ENCODE results near the gene BMP6. TPM values are rescaled to one million over a fixed set of nuclear protein-coding genes. Genes with fewer than 3 reads are reported as not detected.
A peak's percentile ranks its signal among the peaks of the same experiment; 100 is the strongest.

BMP6 gene
- total and polyA plus RNA-seq, 2 of the 4 experiments (the other 2 are of a cell fraction), result 0.18 to 0.19 TPM

GRCh38 chr6:7703148-7703680 is 22.7 kb upstream of the BMP6 start:
- no peak overlapping the region for H2BK20ac ChIP-seq (ENCODE audit: low read depth, low read length)
- POLR2A ChIA-PET (ENCODE audit: unreplicated experiment), result no interaction called here
- H2AK9ac ChIP-seq (replicated peaks; ENCODE audit: low read depth, low read length, poor library complexity), result no peak overlapping the region
- no peak overlapping the region for H2AFZ ChIP-seq (replicated peaks; ENCODE audit: low read length, poor library complexity)
- no peak for TF ChIP-seq POLR2A (IDR thresholded peaks at IDR 0.05; ENCODE audit: low read depth, low read length)
- no peak for TF ChIP-seq NFE2L2 (IDR thresholded peaks at IDR 0.05; ENCODE audit: low read depth, low read length)
- 0 out of 2 replicates have a peak, but pooled peaks have one; percentile 31 for TF ChIP-seq MAFK (IDR thresholded peaks at IDR 0.05; ENCODE audit: low read depth, low read length)
- TF ChIP-seq RCOR1 (IDR thresholded peaks at IDR 0.05; ENCODE audit: insufficient replicate concordance, low read length), result no peak
- TF ChIP-seq BHLHE40 (IDR thresholded peaks at IDR 0.05; ENCODE audit: low read depth, low read length), result no peak
- no peak for TF ChIP-seq MXI1 (IDR thresholded peaks at IDR 0.05; ENCODE audit: borderline replicate concordance, low read depth, low read length)
- no peak overlapping the region for H4K5ac ChIP-seq (ENCODE audit: low read depth, low read length)
- H3K27me3 ChIP-seq (ENCODE audit: control insufficient read depth, insufficient read depth, low read length), result no peaks in the 10 kb centered on the region
- H3K9me1 ChIP-seq (ENCODE audit: insufficient read depth, low read length), result no peaks in the 10 kb centered on the region
- no peaks in the 10 kb centered on the region for H3K4me1 ChIP-seq (ENCODE audit: control insufficient read depth, insufficient read depth, low read length)
- no peaks in the 10 kb centered on the region for H3K36me3 ChIP-seq (ENCODE audit: control insufficient read depth, insufficient read depth, low read length)
- H3K18ac ChIP-seq (ENCODE audit: low read depth, low read length), result no peak overlapping the region
- H3K79me1 ChIP-seq (ENCODE audit: low read depth in 1 of 2, low read length in 2 of 2), result no peaks in the 10 kb centered on the region
- no peaks in the 10 kb centered on the region for H3K9me3 ChIP-seq (ENCODE audit: control insufficient read depth, insufficient read depth, low read length)
- H3K9ac ChIP-seq (ENCODE audit: low read depth, low read length), result no peak overlapping the region
- no peak overlapping the region for H3K23ac ChIP-seq (ENCODE audit: low read depth, low read length)
- H2BK5ac ChIP-seq (ENCODE audit: low read depth, low read length, poor library complexity, severe bottlenecking), result no peak overlapping the region
- H2BK15ac ChIP-seq (ENCODE audit: low read depth, low read length), result no peak overlapping the region
- no peak overlapping the region for H2AK5ac ChIP-seq (ENCODE audit: low read depth, low read length)
- intact Hi-C loops (cut with micrococcal nuclease) (no loop called here), in situ Hi-C loops (cut with MboI; ENCODE audit: low sequenced_read_pairs) (no loop called here), dilution Hi-C loops (cut with HindIII; ENCODE audit: low sequenced_read_pairs, unreplicated experiment) (no loop called here)
- ATAC-seq (ENCODE audit: low read depth), result no peak
- no peak overlapping the region for H2BK120ac ChIP-seq (ENCODE audit: low read depth, low read length)
- H3K4me3 ChIP-seq (ENCODE audit: insufficient read depth, low read depth, low read length), result no peak overlapping the region
- no peak overlapping the region for H3K14ac ChIP-seq (replicated peaks; ENCODE audit: low read depth, low read length)
- no peak overlapping the region for H3K56ac ChIP-seq (ENCODE audit: extremely low read depth, insufficient read depth, low read length)
- no peak overlapping the region for H3K4me2 ChIP-seq (ENCODE audit: low read depth, low read length)
- no peak for DNase-seq
- no peak overlapping the region for H4K91ac ChIP-seq (ENCODE audit: insufficient read depth, low read depth, low read length)
- no TSS peak for BruUV-seq (replicated peaks)
- no CpG with 5 or more reads among the region's 3 CpGs for WGBS, 2 experiments (ENCODE audit: extremely low coverage in 2 of 2, insufficient read length in 1 of 2)
- H4K8ac ChIP-seq (ENCODE audit: low read depth in 2 of 2, low read length in 2 of 2), result no peak overlapping the region
- no peak overlapping the region for H3K27ac ChIP-seq (ENCODE audit: insufficient read depth, low read length)
- no peaks in the 10 kb centered on the region for H4K20me1 ChIP-seq (ENCODE audit: insufficient read depth, low read length)
- H3K4ac ChIP-seq (ENCODE audit: low read depth, low read length), result no peak overlapping the region
- CTCF ChIA-PET, result interaction anchor here (0.5 to 0.6 kb wide), 2 partner anchors 106 to 701 kb away, joined by 3 to 5 read pairs; no protein-coding TSS in a partner anchor
